HG03575 (cell line): ENCODE data around the gene TMEM252.

Experiments
- ATAC-seq: cut with Tn5 transposase; IDR thresholded peaks from one replicate; pipeline ENCODE4 v1.9.1; 2021; ENCODE audit not compliant: unreplicated experiment, insufficient number of reproducible peaks, low FRiP score; ENCODE audit errors: extremely low read depth

The TMEM252 gene

DNA sequence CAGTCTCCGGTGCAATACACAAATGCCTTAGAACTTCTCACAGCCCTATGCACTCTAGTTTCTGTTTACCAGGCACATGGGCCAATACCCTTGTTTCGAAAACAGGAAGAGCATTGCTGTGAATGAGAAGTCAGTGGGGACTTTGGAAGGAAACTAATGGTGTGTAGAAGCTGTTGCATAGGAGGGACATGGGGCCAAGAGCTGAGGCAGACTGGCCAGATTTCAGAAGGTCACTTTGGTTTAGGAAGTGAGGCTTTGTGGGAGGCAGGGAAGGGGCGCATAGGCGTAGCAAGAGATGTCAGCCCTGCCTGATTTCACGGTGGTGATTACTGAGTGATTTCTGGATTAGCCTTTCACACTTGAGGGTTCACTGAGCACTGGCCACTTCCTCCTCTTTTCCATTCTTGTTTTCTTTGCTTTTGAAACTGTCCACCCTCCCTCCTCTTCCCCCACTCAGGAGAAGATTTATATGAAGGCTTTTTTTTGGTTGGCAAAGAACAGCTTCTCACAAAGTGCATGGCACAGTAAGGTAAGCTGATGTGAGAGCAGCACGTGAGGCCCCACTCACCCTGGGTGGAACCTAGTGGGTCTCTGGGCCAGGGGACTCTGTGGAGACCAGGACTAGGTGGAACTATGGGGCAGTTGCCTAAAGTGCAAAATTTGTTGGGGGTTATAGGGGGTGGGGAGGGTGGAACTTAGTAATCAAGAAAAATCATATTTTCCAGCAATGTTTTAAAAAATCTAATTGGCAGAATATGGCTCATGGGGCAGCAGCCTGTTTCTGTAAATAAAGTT, 6.1 kb upstream of the TMEM252 start:
- peak; percentile 52 for ATAC-seq

DNA sequence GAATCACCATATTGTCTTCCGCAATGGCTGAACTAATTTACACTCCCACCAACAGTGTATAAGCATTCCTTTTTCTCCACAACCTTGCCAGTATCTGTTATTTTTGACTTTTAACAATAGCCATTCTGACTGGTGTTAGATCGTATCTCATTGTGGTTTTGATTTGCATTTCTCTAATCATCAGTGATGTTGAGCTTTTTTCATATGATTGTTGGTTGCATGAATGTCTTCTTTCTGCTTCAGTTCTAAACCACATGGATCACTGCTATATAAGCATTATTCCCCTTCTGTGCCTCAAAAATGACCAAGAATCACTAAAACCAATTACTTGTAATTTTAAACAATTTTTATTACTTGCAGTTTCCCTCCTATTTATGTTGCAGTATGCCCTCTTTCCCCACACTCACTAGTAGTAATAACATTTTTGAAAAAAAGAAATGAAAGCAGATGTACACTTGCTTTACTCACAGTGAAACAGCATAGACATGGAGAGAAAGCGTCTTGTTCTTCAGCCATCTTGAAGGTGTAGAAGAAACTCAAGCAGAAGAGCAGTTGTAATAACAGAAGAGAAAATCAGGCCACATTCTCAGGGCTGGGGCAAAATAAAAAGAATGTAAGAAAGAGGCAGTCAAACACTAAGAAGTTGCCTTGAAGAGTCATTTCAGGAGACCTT, 4.5 kb upstream of the TMEM252 start:
- ATAC-seq: peak; percentile 49

DNA sequence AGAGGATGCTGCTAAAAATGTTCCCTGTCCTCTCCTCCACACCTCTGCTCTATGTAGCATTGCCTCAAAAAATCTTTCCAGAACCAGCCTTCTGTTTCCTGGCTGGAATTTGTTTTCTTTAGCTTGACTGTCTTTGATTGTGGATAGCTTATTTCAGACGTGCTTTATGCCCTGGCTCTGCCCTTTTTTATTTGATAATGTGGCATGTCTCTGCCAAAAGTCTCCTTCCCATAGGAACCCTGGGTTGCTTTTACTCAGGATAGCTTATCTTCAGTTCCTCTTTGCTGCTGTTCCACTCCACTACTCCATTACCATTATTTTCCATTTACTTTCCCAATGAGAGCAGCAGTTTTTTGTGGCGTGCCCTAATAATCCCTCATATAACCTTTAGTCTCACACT, 885 bp upstream of the TMEM252 start:
- ATAC-seq: no peak

DNA sequence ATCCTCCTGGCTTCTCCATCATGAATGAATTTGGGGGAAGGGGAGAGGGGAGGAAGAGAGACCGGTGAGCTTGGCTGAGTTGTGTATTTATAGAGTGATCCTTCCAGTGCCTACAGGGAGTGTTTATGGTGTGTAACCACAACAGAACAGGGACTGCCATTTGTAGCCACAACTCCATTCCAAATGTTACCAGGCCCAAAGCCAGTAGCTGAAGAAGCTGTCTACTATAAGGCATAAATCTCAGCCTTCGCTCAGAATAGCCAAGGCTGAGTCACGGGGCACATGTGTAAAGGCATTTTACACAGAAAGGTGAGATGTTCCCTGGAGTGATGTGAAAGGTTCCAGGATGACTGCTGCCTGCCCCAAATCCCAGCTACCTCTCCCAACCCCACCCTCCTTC, 2.5 kb downstream of the TMEM252 start:
- no peak for ATAC-seq

DNA sequence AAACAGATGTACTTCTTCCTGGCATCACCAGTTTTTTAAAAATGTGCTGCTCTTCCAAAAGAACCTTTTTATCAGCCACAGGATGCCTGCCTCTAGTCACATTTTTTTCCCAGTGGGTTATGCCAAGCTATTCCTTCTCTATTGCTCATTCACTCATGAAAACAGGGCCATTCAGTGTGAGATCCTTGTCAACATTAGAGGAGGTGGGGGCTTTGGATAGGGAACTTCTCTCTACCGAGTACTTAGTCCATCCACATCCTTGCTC, 3.1 kb downstream of the TMEM252 start:
- ATAC-seq: no peak

DNA sequence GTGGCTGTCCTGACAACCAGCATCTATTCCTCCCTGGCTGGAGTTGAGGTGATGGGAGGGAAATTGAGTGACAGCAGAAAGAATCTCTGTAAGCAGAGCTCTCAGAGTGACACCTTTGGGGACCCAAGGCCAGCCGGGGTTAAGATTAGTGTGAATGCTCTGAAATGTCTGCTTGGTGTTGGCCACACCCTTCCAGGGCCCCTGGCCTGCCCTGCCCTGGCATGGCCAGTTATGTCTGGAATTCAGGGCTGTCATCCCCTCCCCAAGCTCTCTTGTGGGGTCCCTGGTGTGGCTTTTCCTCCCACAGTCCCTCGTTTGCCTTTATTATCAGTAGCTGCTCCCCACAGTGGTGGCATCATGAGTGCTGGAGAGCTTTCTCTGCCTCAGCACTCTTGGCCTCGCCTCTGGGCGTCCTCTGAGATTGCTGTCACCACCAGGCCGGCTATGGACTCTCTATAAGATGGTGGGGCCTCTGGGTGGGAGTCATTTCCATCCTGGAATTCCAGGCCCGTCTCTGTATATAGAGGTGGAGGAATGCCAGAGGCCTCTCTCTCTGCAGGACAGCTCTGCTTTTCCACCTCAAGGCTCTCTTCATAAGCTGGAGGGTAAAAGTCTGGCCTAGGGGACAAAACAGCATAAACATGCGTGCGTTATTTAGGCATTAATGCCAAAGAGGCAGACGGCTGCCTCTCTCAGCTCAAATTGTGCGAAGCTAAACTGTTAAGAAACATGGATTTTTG, 3.6 kb downstream of the TMEM252 start:
- ATAC-seq: no peak

DNA sequence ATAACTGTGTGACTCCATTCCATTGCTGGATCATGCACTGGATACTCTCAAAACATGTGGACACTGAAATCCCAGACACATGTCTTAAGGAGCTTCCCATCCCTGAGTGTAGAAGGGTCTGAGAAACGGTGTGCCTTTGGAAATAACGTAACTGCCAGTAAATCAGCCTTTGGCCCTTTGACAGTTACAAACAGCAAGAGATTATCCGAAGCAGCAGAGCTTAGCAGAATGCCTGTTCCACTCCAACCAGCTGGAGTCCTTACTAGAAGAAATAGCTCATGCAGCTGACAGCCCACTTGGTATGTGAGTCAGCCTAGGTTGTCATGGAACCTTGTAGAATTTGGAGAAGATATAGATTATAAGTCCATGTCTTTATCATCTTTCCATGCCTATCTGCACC, 7.0 kb downstream of the TMEM252 start:
- no peak for ATAC-seq

DNA sequence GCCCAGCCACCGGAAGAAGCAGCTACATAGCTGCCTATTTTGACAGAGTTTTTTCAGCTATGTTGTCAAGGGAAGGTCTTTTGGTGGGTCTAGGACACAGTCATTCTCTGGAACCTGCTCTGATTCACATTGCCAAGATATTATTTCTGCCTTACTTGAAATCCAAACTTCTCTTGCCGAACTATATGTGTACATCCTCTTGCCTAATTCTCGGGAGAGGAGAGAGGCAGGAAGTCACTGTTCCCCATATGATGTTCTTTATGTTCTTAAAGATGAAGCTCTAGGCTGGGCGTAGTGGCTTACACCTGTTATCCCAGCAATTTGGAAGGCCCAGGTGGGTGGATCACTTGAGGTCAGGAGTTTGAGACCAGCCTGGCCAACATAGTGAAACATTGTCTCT, 8.6 kb downstream of the TMEM252 start:
- ATAC-seq: no peak

DNA sequence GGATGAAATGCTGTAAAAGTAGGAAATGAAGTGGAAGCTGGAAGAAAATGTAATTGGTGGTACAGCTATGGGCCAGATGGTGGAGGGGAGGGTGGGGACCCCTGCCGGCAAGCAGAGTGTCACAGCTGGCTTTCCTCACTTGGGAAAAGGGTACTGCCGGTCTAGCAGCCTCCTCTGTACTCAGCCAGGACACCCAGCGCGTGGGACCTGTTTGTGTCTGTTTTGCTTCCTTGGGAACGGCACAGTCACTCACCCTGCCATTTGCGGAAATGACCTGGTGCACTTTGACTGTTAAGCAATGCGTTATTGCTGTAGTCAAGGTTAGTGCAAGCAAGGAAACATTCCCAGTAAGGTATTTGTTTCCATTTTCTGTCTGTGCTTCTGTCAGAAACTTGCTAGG, 10.1 kb downstream of the TMEM252 start:
- ATAC-seq: no peak

DNA sequence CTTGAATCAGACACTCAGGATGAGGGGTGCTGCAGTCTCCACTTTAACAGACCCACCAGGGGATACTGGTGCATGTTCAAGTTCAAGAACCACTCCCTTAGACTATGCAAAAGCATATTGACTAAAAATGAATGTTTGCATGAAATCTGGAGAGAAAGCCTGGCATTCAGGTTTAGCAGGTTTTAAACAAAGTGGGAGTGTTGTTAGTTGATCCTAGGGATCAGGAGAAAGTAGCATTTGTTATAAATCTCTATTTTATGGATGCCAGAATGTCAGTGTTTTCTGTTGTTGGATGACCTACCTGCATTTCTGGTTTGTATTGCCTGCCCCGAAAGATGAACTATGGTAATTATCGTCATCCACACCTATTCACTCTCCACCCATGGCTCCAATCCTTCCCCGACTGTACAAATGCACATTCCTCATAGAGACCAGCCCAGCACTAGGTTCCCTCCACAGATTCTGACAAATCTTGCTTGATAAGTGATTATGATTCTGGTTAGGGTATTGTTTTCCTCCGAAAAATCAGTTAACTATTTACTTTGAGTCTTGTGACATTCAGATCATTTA, 17.2 kb downstream of the TMEM252 start:
- ATAC-seq: no peak

DNA sequence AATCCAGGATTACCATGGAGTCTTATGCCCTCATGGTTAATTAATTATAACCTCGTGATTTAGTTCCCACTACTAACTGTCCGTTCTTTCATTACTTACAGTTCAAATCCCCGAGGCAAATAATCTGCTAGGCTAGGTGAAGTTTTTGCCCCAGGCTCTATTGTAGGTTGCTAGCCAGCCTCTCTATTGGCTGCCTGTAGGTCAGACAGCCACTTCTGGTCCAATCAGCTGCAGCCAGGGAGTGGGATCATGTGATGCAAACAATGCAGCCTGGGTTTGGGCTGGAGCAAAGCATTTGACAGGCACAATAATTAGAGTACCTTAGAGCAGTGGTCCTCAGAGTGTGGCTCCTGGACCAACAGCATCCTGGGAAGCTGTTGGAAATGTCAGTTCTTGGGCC, 17.7 kb downstream of the TMEM252 start:
- no peak for ATAC-seq

DNA sequence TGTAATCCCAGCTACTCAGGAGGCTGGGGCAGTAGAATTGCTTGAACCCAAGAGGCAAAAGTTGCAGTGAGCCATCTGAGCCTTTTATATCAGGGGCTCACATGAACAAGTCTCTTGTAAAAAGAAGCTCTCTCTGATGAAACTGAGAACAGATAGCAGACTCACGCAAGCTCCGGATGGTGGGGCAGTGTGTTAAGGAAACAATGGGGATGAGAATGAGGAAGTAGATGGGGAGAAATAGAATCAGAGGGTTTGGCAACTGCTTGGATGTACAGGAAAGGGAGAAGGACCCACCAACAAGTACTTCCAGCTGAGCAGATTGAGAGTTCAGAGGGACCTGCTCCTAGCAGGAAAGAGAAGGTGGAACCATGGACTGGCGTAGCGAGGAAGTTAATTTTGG, 18.6 kb downstream of the TMEM252 start:
- no peak for ATAC-seq

DNA sequence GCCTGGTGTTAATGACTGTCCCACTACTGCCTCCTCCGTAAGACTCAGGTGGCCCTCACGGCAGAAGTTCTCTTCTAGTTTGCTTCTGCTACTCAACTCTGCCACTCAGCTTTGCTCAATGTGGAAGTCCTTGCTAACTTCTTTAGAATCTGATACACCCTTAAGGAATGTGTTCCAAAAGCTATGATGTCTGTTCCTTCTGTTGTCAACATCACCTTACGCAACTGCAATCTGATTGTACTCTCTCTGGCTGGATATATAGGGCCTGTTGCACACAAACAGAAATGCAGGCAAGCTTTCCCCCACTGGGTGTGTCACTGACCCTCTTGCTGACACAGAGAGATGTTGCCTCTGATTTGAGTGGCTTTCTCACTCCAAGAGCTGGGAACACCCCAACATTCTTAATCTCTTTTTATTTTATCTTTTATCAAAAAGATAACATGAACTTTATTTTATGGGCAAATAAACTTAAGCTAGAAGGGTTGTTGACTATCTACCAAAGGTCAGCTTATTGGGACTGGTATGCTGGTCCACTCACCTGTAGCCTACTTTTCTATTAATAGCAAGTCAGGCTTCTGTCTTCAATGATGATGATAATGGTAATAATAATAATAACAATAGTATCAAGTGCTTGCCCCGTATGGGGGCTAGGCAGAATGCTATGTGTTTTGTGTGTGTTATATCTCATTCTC, 25.2 kb downstream of the TMEM252 start:
- ATAC-seq: no peak

DNA sequence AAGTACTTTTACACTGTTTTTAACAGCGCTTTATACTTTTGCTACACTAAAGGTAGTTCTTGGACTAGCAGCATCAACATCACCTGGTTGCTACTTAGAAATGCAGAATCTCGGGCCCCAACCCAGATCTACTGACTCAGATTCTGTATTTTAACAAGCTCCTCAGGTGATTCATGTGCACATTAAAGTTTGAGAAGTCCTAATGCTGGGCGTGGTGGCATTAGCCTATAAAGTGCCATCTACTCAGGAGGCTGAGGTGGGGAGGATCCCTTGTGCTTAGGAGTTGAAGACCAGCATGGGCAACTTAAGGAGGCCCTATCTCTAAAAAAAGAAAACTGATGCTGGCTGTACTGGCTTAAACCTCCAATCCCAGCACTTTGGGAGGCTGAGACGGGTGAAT, 26.7 kb downstream of the TMEM252 start:
- ATAC-seq: no peak

DNA sequence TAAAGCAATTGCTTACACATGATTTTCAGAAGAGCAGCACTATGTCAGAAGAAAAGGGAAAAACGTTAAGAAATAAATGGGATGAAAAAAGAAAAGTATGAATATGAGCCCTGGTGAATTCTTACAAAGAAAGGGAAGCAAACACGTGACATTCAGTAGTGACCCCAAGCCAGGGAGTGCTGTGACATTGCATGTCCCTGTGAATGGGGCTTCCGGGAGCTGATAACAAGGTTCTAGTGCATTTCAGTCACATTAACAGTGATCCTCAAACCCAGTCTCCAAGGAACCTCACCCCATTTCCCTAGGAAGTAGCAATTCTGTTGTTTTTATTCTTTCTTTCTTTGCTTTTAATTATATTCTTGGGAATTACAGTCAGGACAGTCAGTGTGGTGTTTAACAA, 27.3 kb downstream of the TMEM252 start:
- no peak for ATAC-seq

DNA sequence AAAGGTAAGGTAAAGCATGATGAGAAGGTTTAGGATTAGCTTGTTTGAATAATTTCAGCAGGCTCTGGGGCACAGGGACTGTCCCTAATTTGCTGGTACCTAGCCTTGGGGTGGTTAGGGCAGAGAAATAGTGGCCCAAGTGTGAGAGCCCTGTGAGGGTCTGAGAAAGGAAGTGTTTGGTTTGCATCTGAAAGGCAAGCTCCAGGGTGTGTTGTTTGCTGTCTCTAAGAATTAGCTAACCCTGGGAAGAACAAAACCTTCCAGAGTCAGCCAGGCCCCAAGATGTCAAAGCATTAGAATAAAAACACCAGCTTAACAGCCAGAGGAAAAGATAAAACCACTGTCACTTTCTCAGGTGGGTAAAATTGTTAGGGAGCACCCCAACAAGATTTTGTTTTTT, 31.0 kb downstream of the TMEM252 start:
- ATAC-seq: no peak

DNA sequence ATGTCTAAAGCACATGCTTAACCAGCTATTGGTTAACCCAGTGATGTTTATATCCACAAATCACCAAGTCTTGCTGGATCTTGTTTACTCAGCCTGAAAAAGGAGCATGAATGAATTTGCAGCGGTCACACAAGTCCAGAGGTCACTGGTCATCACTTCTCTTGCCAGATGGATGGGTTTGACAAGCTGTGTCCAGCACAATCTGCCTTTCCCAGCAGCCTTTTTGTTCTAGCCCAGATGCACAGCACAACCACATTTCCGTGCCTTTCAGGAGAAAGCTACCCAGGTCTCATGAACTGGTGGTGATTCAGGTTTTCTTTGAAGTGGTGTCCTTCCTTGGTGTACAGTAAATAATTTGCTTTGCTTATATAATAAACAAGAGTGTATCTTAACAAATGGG, 32.1 kb downstream of the TMEM252 start:
- ATAC-seq: no peak

DNA sequence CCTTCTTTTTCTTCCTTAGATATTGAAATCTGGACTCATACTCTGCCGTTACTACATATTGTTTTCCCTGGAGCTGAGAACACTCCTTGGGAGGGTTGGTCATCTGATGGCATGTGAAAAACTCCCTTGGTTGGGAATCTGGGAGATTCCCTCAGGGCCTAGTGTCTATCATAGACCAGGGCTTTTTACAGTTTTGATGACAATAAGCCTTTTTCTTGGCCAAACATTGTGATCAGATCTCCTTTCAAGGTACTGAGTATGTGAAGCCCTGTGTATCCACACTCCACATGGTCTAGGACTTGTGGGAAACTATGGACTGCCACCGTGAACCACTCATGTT, 32.9 kb downstream of the TMEM252 start:
- no peak for ATAC-seq

DNA sequence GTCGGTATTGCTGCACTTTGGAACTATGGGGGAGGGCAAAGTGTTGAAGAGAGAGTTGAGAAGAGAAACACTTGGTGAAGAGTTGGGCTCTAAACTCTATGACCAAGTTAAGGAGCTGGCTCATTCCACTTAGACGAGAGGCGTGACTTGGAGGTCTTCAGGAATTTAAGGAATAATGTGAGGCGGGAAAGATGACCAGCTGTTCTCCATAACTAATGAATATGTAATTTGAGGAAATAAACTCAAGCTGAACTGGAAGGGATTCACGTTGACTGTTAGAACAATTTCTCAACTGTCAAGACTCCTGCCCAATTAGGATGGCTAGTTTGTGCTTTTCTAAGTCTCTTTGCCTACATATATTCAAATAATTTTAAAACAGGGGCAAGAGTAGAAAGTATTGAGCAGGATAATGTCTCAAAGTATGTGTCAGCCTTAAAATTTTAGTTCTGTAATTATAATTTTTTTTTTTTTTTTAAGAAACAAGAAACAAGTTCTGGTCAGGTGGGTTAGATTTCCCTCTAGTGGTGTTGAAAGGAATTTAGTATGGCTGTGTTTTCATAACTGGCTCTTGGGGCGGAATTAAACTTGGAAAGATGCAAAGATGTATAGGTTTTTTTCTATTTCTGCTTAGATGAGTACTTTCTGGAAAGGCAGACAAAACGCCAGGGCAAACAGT, 33.4 kb downstream of the TMEM252 start:
- no peak for ATAC-seq
